GM23338 (cell line): ENCODE measurements around the gene HEPACAM.

ENCODE experiments used
- CREB1 ChIP-seq: fragments of 250-450 bp; sonication (Bioruptor Pico); IDR thresholded peaks from 2 replicates; pipeline ENCODE4 v1.5.0; 2020; ENCODE audit warnings: low read depth, mild to moderate bottlenecking, moderate library complexity
- EZH2 ChIP-seq: fragments of 200-600 bp; sonication (generic); IDR thresholded peaks from one replicate; pipeline ENCODE4 v1.8.0; 2017; ENCODE audit warnings: antibody characterized with exemption, mild to moderate bottlenecking, low read depth; ENCODE audit not compliant: unreplicated experiment
- EZH2phosphoT487 ChIP-seq: fragments of 200-600 bp; sonication (generic); IDR thresholded peaks from one replicate; pipeline ENCODE4 v1.8.1; 2018; ENCODE audit warnings: antibody characterized with exemption; ENCODE audit not compliant: unreplicated experiment
- JUNB ChIP-seq: IDR thresholded peaks from one replicate; pipeline ENCODE4 v1.6.1; 2016; ENCODE audit warnings: antibody characterized with exemption; ENCODE audit not compliant: unreplicated experiment
- POLR2AphosphoS5 ChIP-seq: IDR thresholded peaks from 2 replicates; pipeline ENCODE4 v1.6.1; 2016; ENCODE audit warnings: antibody characterized with exemption, low read depth
- STAT1 ChIP-seq: IDR thresholded peaks from one replicate; pipeline ENCODE4 v1.6.1; 2016; ENCODE audit warnings: antibody characterized with exemption; ENCODE audit not compliant: unreplicated experiment
- ZNF331 ChIP-seq: fragments of 250-450 bp; sonication (Bioruptor Pico); IDR thresholded peaks from 2 replicates; pipeline ENCODE4 v1.5.0; 2020; ENCODE audit warnings: low read depth, mild to moderate bottlenecking, moderate library complexity
- TF ChIP-seq, protein P1 (sequence below), 2 experiments: fragments of 200-600 bp in 1 of 2; sonication (generic) in 1 of 2; conservative IDR thresholded peaks; 2 replicates each; pipeline versions ENCODE4 v1.5.1 to v1.6.1; 2016 to 2017; ENCODE audit warnings: antibody characterized with exemption in 2 of 2, low read depth in 2 of 2, mild to moderate bottlenecking in 2 of 2, moderate library complexity in 1 of 2
- TF ChIP-seq, protein P2 (sequence below): IDR thresholded peaks from one replicate; pipeline ENCODE4 v1.6.1; 2018; ENCODE audit warnings: antibody characterized with exemption; ENCODE audit not compliant: unreplicated experiment
- TF ChIP-seq, protein P3 (sequence below): IDR thresholded peaks from 2 replicates; pipeline ENCODE4 v1.6.1; 2016; ENCODE audit warnings: antibody characterized with exemption
- TF ChIP-seq, protein P4 (sequence below): fragments of 250-450 bp; sonication (Bioruptor Pico); IDR thresholded peaks from 2 replicates; pipeline ENCODE4 v1.5.0; 2020; ENCODE audit warnings: mild to moderate bottlenecking, moderate library complexity

DNA sequence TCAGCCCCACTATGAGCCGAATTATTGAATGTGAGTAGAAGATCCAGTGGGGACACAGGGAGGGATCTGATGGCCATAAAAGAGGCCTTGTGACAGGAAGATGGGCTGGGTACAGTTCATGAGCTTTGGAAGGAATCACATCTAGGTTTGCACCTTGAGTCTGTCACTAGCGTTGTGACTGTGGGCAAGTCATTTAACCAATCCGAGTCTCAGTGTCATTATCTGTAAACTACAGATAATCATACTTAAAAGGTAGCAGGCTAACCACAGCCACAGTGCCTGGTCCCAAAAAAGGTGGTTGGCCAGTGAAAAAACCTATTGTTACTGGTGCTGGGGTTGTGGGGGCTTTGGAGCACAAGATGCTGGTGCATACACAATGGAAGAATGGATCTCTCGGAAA, 13.0 kb downstream of the HEPACAM start:
- TF ChIP-seq, protein P1, sequence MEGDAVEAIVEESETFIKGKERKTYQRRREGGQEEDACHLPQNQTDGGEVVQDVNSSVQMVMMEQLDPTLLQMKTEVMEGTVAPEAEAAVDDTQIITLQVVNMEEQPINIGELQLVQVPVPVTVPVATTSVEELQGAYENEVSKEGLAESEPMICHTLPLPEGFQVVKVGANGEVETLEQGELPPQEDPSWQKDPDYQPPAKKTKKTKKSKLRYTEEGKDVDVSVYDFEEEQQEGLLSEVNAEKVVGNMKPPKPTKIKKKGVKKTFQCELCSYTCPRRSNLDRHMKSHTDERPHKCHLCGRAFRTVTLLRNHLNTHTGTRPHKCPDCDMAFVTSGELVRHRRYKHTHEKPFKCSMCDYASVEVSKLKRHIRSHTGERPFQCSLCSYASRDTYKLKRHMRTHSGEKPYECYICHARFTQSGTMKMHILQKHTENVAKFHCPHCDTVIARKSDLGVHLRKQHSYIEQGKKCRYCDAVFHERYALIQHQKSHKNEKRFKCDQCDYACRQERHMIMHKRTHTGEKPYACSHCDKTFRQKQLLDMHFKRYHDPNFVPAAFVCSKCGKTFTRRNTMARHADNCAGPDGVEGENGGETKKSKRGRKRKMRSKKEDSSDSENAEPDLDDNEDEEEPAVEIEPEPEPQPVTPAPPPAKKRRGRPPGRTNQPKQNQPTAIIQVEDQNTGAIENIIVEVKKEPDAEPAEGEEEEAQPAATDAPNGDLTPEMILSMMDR (conservative IDR thresholded peaks at IDR 0.05; ENCODE audit: low read depth in 2 of 2) = no peak
- TF ChIP-seq EZH2 = no peak
- no peak for TF ChIP-seq POLR2AphosphoS5
- TF ChIP-seq EZH2phosphoT487 = no peak
- TF ChIP-seq JUNB = no peak
- TF ChIP-seq, protein P2, sequence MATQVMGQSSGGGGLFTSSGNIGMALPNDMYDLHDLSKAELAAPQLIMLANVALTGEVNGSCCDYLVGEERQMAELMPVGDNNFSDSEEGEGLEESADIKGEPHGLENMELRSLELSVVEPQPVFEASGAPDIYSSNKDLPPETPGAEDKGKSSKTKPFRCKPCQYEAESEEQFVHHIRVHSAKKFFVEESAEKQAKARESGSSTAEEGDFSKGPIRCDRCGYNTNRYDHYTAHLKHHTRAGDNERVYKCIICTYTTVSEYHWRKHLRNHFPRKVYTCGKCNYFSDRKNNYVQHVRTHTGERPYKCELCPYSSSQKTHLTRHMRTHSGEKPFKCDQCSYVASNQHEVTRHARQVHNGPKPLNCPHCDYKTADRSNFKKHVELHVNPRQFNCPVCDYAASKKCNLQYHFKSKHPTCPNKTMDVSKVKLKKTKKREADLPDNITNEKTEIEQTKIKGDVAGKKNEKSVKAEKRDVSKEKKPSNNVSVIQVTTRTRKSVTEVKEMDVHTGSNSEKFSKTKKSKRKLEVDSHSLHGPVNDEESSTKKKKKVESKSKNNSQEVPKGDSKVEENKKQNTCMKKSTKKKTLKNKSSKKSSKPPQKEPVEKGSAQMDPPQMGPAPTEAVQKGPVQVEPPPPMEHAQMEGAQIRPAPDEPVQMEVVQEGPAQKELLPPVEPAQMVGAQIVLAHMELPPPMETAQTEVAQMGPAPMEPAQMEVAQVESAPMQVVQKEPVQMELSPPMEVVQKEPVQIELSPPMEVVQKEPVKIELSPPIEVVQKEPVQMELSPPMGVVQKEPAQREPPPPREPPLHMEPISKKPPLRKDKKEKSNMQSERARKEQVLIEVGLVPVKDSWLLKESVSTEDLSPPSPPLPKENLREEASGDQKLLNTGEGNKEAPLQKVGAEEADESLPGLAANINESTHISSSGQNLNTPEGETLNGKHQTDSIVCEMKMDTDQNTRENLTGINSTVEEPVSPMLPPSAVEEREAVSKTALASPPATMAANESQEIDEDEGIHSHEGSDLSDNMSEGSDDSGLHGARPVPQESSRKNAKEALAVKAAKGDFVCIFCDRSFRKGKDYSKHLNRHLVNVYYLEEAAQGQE = no peak
- TF ChIP-seq CREB1 (CRISPR knock-in tag) = no peak
- TF ChIP-seq, protein P3, sequence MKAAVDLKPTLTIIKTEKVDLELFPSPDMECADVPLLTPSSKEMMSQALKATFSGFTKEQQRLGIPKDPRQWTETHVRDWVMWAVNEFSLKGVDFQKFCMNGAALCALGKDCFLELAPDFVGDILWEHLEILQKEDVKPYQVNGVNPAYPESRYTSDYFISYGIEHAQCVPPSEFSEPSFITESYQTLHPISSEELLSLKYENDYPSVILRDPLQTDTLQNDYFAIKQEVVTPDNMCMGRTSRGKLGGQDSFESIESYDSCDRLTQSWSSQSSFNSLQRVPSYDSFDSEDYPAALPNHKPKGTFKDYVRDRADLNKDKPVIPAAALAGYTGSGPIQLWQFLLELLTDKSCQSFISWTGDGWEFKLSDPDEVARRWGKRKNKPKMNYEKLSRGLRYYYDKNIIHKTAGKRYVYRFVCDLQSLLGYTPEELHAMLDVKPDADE = no peak
- no peak for TF ChIP-seq STAT1
- TF ChIP-seq, protein P4, sequence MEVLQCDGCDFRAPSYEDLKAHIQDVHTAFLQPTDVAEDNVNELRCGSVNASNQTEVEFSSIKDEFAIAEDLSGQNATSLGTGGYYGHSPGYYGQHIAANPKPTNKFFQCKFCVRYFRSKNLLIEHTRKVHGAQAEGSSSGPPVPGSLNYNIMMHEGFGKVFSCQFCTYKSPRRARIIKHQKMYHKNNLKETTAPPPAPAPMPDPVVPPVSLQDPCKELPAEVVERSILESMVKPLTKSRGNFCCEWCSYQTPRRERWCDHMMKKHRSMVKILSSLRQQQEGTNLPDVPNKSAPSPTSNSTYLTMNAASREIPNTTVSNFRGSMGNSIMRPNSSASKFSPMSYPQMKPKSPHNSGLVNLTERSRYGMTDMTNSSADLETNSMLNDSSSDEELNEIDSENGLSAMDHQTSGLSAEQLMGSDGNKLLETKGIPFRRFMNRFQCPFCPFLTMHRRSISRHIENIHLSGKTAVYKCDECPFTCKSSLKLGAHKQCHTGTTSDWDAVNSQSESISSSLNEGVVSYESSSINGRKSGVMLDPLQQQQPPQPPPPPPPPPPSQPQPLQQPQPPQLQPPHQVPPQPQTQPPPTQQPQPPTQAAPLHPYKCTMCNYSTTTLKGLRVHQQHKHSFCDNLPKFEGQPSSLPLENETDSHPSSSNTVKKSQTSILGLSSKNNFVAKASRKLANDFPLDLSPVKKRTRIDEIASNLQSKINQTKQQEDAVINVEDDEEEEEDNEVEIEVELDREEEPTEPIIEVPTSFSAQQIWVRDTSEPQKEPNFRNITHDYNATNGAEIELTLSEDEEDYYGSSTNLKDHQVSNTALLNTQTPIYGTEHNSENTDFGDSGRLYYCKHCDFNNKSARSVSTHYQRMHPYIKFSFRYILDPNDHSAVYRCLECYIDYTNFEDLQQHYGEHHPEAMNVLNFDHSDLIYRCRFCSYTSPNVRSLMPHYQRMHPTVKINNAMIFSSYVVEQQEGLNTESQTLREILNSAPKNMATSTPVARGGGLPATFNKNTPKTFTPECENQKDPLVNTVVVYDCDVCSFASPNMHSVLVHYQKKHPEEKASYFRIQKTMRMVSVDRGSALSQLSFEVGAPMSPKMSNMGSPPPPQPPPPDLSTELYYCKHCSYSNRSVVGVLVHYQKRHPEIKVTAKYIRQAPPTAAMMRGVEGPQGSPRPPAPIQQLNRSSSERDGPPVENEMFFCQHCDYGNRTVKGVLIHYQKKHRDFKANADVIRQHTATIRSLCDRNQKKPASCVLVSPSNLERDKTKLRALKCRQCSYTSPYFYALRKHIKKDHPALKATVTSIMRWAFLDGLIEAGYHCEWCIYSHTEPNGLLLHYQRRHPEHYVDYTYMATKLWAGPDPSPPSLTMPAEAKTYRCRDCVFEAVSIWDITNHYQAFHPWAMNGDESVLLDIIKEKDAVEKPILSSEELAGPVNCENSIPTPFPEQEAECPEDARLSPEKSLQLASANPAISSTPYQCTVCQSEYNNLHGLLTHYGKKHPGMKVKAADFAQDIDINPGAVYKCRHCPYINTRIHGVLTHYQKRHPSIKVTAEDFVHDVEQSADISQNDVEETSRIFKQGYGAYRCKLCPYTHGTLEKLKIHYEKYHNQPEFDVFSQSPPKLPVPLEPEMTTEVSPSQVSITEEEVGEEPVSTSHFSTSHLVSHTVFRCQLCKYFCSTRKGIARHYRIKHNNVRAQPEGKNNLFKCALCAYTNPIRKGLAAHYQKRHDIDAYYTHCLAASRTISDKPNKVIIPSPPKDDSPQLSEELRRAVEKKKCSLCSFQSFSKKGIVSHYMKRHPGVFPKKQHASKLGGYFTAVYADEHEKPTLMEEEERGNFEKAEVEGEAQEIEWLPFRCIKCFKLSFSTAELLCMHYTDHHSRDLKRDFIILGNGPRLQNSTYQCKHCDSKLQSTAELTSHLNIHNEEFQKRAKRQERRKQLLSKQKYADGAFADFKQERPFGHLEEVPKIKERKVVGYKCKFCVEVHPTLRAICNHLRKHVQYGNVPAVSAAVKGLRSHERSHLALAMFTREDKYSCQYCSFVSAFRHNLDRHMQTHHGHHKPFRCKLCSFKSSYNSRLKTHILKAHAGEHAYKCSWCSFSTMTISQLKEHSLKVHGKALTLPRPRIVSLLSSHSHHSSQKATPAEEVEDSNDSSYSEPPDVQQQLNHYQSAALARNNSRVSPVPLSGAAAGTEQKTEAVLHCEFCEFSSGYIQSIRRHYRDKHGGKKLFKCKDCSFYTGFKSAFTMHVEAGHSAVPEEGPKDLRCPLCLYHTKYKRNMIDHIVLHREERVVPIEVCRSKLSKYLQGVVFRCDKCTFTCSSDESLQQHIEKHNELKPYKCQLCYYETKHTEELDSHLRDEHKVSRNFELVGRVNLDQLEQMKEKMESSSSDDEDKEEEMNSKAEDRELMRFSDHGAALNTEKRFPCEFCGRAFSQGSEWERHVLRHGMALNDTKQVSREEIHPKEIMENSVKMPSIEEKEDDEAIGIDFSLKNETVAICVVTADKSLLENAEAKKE (CRISPR knock-in tag) = no peak
- no peak for TF ChIP-seq ZNF331
